DOHH2 (cell line): ENCODE measurements around the gene RAE1.

ENCODE experiments used
- H3F3A ChIP-seq: fragments of 200-600 bp; sonication (generic), shearing (Covaris generic); 2 replicates; pipeline ENCODE4 v1.6.0; 2016; ENCODE audit warnings: antibody characterized with exemption, mild to moderate bottlenecking; ENCODE audit not compliant: control insufficient read depth, insufficient read depth
- H3K27ac ChIP-seq: fragments of 200-600 bp; sonication (generic); 2 replicates; pipeline ENCODE4 v1.5.1; 2014; ENCODE audit warnings: low read depth, mild to moderate bottlenecking, low read length, moderate library complexity
- H3K27me3 ChIP-seq: fragments of 200-600 bp; sonication (generic); 2 replicates; pipeline ENCODE4 v1.6.1; 2014; ENCODE audit warnings: mild to moderate bottlenecking, low read length, mixed read lengths; ENCODE audit not compliant: control insufficient read depth
- H3K36me3 ChIP-seq: fragments of 200-600 bp; sonication (generic); 2 replicates; pipeline ENCODE4 v1.6.1; 2014; ENCODE audit warnings: mild to moderate bottlenecking, low read length, moderate library complexity, mixed read lengths; ENCODE audit not compliant: control insufficient read depth
- H3K4me1 ChIP-seq: fragments of 200-600 bp; sonication (generic); 2 replicates; pipeline ENCODE4 v1.6.1; 2014; ENCODE audit warnings: mild to moderate bottlenecking, low read length, mixed read lengths; ENCODE audit not compliant: control insufficient read depth
- H3K4me2 ChIP-seq: fragments of 200-600 bp; sonication (generic); 2 replicates; pipeline ENCODE4 v1.6.0; 2014; ENCODE audit warnings: mild to moderate bottlenecking, low read length, moderate library complexity
- H3K4me3 ChIP-seq: fragments of 200-600 bp; sonication (generic); 2 replicates; pipeline ENCODE4 v1.5.1; 2014; ENCODE audit warnings: mild to moderate bottlenecking, low read length, mixed read lengths
- H3K79me2 ChIP-seq: fragments of 200-600 bp; sonication (generic); 2 replicates; pipeline ENCODE4 v1.6.1; 2014; ENCODE audit warnings: mild to moderate bottlenecking, low read length, mixed read lengths; ENCODE audit not compliant: control insufficient read depth
- H3K9me2 ChIP-seq: fragments of 200-600 bp; sonication (generic); replicated peaks from 2 replicates; pipeline ENCODE4 v1.6.1; 2014; ENCODE audit warnings: mild to moderate bottlenecking, low read length, mixed read lengths; ENCODE audit not compliant: control insufficient read depth
- H3K9me3 ChIP-seq: fragments of 200-600 bp; sonication (generic); 2 replicates; pipeline ENCODE4 v1.6.1; 2014; ENCODE audit warnings: antibody characterized with exemption, low read length, mixed read lengths; ENCODE audit not compliant: control insufficient read depth, insufficient read depth
- H4K20me1 ChIP-seq: fragments of 200-600 bp; sonication (generic); 2 replicates; pipeline ENCODE4 v1.6.0; 2014; ENCODE audit warnings: low read depth, mild to moderate bottlenecking, antibody characterized with exemption, low read length, moderate library complexity; ENCODE audit not compliant: control insufficient read depth, insufficient read depth
- EZH2phosphoT487 ChIP-seq: fragments of 200-600 bp; sonication (generic); IDR thresholded peaks from 2 replicates; pipeline ENCODE4 v1.6.1; 2017; ENCODE audit warnings: borderline replicate concordance, mild to moderate bottlenecking, antibody characterized with exemption, low read length, moderate library complexity, mixed read lengths
- TF ChIP-seq, protein P1 (sequence below): fragments of 200-600 bp; sonication (generic); IDR thresholded peaks from one replicate; pipeline ENCODE4 v1.5.1; 2014; ENCODE audit warnings: antibody characterized with exemption, mild to moderate bottlenecking, low read depth, low read length; ENCODE audit not compliant: poor library complexity, severe bottlenecking

RAE1 gene

DNA sequence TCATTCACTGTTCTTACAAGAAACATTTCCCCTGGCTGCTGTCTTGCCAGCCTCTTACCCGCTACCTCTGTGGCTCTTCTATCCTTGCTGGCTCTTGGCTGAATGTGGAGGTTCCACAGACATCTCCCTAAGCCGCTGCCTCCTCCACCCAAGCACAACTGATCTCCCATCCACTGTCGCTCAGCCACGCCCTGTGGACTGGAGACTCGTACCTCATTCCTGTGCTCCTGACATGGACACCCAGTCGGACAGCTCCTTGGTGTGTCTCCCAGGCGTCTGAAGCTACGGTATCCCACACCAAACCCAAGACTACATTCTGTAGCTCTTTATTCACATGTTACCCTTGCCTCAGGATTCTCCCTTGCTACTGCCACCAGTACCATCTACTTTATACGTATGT lies 19.3 kb downstream of the RAE1 start:
- Histone ChIP-seq H3K4me1 (no peaks in the 10 kb centered on the region), H3K36me3 (peaks cover 97% of the 10 kb centered on the region)

DNA sequence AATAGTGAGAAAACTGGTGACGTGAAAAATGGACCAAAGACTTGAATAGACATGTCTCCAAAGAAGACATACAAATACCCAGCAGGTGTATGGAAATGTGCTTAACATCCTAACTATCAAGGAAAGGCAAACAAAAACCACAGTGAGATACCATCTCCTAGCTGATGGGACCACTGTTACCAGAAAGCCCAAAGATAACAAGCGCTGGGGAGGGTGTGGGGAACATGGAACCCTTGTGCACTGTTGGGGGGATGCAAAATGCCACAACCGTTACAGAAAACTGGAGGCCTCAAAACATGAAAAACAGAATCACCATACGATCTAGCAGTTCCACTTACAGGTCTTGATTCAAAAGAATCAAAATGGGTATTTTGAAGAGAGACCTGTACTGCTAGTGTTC lies 20.3 kb downstream of the RAE1 start:
- TF ChIP-seq EZH2phosphoT487 = no peak
- TF ChIP-seq, protein P1, sequence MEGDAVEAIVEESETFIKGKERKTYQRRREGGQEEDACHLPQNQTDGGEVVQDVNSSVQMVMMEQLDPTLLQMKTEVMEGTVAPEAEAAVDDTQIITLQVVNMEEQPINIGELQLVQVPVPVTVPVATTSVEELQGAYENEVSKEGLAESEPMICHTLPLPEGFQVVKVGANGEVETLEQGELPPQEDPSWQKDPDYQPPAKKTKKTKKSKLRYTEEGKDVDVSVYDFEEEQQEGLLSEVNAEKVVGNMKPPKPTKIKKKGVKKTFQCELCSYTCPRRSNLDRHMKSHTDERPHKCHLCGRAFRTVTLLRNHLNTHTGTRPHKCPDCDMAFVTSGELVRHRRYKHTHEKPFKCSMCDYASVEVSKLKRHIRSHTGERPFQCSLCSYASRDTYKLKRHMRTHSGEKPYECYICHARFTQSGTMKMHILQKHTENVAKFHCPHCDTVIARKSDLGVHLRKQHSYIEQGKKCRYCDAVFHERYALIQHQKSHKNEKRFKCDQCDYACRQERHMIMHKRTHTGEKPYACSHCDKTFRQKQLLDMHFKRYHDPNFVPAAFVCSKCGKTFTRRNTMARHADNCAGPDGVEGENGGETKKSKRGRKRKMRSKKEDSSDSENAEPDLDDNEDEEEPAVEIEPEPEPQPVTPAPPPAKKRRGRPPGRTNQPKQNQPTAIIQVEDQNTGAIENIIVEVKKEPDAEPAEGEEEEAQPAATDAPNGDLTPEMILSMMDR = no peak
- Histone ChIP-seq H3K27ac (no peak overlapping the region), H3K9me2 (no peaks in the 10 kb centered on the region), H4K20me1 (peaks cover 4% of the 10 kb centered on the region; the same call in 1 of the 2 replicates), H3K9me3 (no peaks in the 10 kb centered on the region), H3K4me2 (no peak overlapping the region), H3K4me3 (no peak overlapping the region), H3K79me2 (no peaks in the 10 kb centered on the region; the same call in 1 of the 2 replicates), H3F3A (no peaks in the 10 kb centered on the region), H3K4me1 (no peaks in the 10 kb centered on the region), H3K27me3 (no peaks in the 10 kb centered on the region), H3K36me3 (peaks cover 98% of the 10 kb centered on the region)

More for the DNA sequence above, 19.3 kb downstream of the RAE1 start:
- Histone ChIP-seq H3K27ac (no peak overlapping the region), H3F3A (no peaks in the 10 kb centered on the region), H3K4me3 (no peak overlapping the region), H3K4me2 (no peak overlapping the region), H3K27me3 (no peaks in the 10 kb centered on the region), H3K9me3 (no peaks in the 10 kb centered on the region), H3K79me2 (no peaks in the 10 kb centered on the region), H3K9me2 (no peaks in the 10 kb centered on the region), H4K20me1 (0 out of 2 replicates have a peak, but pooled peaks cover 4% of the 10 kb centered on the region)
- no peak for TF ChIP-seq EZH2phosphoT487
- TF ChIP-seq, protein P1 = no peak

DNA sequence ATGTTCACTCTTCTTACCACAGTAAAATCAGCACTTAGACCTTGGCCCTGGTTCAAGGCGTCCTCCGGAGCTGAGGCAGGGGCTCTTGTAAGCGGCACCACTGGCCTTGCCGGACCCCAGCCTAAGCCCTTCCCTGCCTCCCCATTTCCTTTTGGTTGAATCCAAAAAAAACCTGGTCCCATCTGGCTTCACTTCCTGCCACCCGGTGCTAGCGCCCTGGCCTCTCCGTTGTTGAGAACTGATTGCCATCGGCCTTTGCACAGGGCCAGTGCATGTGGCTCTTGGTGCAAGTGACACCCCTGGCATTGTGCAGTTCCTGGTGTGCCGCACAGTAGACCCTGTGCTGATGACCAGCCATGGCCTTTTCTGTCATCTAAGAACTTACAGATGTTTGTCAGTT lies 21.1 kb downstream of the RAE1 start:
- peaks cover 98% of the 10 kb centered on the region for H3K36me3 ChIP-seq
- 0 out of 2 replicates have a peak, but pooled peaks cover 2% of the 10 kb centered on the region for H3F3A ChIP-seq

More for the DNA sequence above, 21.1 kb downstream of the RAE1 start:
- peaks cover 4% of the 10 kb centered on the region; the same call in 1 of the 2 replicates for H4K20me1 ChIP-seq
- no peaks in the 10 kb centered on the region for H3K27me3 ChIP-seq
- no peaks in the 10 kb centered on the region for H3K9me2 ChIP-seq
- no peak overlapping the region for H3K4me2 ChIP-seq
- no peaks in the 10 kb centered on the region for H3K9me3 ChIP-seq
- TF ChIP-seq EZH2phosphoT487 = no peak
- TF ChIP-seq, protein P1 = no peak
- H3K4me1 ChIP-seq = no peaks in the 10 kb centered on the region
- H3K27ac ChIP-seq = no peak overlapping the region
- no peaks in the 10 kb centered on the region; the same call in 1 of the 2 replicates for H3K79me2 ChIP-seq
- H3K4me3 ChIP-seq = no peak overlapping the region
